Measurements from ENCODE around the gene ZG16B. TPM values are rescaled to one million over a fixed set of nuclear protein-coding genes. Genes with fewer than 3 reads are reported as not detected.

ZG16B gene
- total and polyA plus RNA-seq, 8 donors: 0.27 to 1.4 (median 0.63) TPM

DNA sequence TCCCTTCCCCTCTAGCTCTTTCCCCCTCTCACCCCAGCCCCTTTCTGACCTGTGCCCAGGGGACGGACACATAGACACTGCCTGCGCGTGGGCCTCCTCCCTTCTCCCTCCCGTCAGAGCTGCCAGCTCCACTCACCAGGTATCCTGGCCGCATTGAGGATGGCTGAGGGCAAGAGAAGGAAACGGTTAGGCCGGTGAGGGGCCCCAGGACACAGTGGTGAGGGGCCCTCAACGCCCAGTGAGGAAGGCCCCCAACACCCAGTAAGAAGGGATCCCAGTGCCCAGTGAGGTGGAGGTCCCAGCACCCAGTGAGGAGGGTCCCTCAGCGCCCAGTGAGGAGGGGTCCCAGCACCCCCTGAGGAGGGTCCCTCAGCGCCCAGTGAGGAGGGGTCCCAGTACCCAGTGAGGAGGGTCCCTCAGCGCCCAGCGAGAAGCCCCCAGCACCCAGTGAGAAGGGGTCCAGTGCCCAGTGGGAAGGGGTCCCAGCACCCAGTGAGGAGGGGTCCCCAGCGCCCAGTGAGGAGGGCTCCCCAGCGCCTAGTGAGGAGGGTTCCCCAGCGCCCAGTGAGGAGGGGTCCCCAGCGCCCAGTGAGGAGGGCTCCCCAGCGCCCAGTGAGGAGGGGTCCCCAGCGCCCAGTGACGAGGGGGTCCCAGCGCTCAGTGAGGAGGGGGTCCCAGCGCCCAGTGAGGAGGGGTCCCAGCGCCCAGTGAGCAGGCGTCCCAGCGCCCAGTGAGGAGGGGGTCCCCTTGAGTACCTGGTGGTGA, 26.8 kb downstream of the ZG16B start:
- peak overlapping the region in 1 of 2 donors; percentile 43 for H3K4me3 ChIP-seq
- peaks cover 0 to 16% of the 10 kb centered on the region in 2 donors for H3K9me3 ChIP-seq
- H3K36me3 ChIP-seq: peaks cover 0 to 5% of the 10 kb centered on the region in 2 donors
- H3K27ac ChIP-seq: peak overlapping the region in 1 of 2 donors; percentile 67
- H3K4me1 ChIP-seq: peaks cover 0 to 5% of the 10 kb centered on the region in 2 donors
- TF ChIP-seq, protein P1, sequence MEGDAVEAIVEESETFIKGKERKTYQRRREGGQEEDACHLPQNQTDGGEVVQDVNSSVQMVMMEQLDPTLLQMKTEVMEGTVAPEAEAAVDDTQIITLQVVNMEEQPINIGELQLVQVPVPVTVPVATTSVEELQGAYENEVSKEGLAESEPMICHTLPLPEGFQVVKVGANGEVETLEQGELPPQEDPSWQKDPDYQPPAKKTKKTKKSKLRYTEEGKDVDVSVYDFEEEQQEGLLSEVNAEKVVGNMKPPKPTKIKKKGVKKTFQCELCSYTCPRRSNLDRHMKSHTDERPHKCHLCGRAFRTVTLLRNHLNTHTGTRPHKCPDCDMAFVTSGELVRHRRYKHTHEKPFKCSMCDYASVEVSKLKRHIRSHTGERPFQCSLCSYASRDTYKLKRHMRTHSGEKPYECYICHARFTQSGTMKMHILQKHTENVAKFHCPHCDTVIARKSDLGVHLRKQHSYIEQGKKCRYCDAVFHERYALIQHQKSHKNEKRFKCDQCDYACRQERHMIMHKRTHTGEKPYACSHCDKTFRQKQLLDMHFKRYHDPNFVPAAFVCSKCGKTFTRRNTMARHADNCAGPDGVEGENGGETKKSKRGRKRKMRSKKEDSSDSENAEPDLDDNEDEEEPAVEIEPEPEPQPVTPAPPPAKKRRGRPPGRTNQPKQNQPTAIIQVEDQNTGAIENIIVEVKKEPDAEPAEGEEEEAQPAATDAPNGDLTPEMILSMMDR (IDR thresholded peaks at IDR 0.05): no peak
- DNase-seq (no peak), ATAC-seq (no peak)
- peaks cover 0 to 66% of the 10 kb centered on the region in 2 donors for H3K27me3 ChIP-seq
- intact Hi-C loops (cut with DNase I): no loop called here

DNA sequence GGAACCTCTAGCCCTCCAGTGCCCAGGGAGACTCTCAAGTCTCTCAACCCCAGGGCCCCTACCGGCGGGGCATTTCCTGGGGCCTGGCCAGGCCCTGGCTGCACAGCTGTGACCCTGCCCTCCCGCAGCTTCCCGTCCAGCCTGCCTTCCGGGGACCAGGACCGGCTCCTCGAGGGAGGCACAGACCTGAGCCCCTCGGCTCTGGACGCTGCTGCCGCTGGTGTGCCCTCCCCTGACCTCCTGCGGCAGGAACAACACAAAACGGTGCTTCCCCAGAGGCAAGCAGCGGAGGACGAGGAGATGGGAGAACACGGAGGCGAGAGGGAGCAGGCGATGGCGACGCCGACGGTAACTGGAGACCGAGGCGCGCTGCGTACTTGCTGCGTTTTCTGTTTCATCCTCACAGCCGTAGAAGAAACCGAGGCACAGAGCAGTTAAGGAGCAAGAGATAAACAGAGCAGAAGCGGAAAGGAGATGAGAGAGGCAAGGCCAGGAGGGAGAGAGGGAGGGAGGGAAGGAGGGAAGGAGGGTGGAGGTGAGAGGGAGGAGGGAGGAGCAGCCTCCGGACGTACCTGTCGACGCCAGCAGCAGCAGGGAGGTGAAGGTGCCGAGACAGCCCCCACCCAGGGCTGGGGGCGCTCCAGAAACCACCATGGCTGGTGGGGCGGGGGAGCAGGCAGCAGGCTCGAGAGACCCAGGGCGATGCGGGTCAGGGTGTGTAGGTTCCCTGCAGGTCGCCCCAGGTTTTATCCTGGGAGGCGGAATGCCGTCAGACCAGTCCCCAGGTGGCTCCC, 27.5 kb downstream of the ZG16B start, which contains the start of gene PRSS22:
Gene PRSS22 (minus strand): TSS at position 720 of the 794 bp plus-strand sequence. CDS start 66 bp downstream, at position 654.
- Histone ChIP-seq H3K27ac (peak within 1 kb of the TSS; percentile 36 to 67), H3K36me3 (peaks cover 0 to 5% of the 10 kb centered on the region in 2 donors), H3K4me1 (peaks cover 0 to 5% of the 10 kb centered on the region in 2 donors), H3K4me3 (peak within 1 kb of the TSS; percentile 27 to 43), H3K9me3 (peaks cover 0 to 16% of the 10 kb centered on the region in 2 donors), H3K27me3 (peaks cover 0 to 58% of the 10 kb centered on the region in 2 donors)
- intact Hi-C loops (cut with DNase I): no loop called here
- peak; percentile 88 for ATAC-seq
- DNase-seq: peak in 3 of 4 donors; percentile 57 to 86 (median 79)
- TF ChIP-seq, protein P1 (IDR thresholded peaks at IDR 0.05): no peak

DNA sequence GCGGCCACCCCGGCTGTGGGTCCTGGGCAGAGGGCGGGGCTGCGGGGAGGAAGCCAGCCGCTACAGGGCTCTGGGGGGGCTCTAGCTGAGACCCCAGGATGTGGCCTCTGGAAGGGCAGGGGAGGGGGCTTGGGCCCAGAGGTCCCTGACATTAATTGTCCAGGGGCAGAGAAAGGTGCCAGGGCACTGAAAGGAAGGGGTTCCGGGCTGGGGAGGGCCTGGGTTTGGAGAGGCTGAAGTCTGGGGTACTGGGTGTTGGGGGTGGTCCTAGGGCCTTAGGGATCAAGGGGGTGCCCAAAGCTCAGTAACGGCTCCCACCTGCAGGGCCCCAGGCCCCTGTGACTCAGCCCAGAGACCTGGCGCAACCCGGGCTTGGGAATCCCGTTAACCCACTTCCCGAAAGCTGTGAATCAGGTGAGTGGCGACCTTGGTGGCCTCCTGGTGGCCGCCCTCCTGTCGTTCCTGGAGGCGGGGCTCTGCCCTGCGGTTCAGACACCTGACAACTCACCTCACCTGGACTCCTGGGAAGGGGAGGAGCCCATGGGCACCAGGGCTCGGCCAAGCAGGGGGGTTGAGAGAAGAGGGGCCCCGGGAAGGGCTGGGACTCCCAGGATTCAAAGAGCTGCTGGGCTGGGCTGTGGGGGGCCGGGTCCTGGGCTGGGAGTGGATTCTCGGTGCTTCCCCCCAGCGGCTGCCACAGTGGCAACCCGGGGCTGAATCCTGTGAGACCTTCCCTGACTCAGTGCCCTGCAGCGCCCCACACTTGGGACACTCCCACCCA, 28.3 kb downstream of the ZG16B start:
- Histone ChIP-seq H3K4me3 (peak overlapping the region; percentile 27 to 43), H3K4me1 (peaks cover 0 to 5% of the 10 kb centered on the region in 2 donors), H3K27ac (peak overlapping the region; percentile 36 to 67), H3K27me3 (peaks cover 0 to 52% of the 10 kb centered on the region in 2 donors), H3K9me3 (peaks cover 0 to 16% of the 10 kb centered on the region in 2 donors), H3K36me3 (peaks cover 0 to 5% of the 10 kb centered on the region in 2 donors)
- intact Hi-C loops (cut with DNase I): no loop called here
- DNase-seq (peak; percentile 41 to 91 (median 86)), ATAC-seq (peak; percentile 96)
- TF ChIP-seq, protein P1 (IDR thresholded peaks at IDR 0.05): peak in 1 of 2 donors; percentile 19

DNA sequence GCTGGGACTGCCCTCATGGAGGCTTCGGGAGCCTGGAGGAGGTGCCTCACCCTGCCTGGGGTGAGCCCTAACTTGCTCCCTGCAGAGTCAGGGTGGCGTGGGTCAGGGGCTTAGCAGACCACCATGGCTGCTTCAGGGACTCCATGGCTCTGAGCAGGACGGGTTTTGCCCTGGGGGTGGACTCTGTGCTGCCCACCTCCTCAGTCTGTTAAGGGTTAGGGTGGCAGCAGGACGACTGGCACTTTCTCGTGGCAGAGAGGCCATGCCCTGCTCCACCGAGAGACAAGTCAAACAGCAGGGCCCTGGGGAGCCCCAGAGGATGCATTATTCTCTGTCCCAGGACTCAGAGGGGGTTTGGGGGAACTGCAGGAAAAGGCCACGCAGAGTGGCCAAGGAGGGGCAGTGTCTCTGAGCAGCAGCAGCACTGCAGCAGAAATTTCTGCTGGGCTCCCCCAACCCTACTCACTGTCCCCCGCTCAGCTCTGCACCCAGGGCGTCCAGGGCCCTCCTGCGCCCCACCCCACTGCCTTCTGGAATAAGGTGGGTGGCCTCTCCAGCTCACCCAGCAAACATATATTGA, 29.7 kb downstream of the ZG16B start:
- no peak for DNase-seq
- Histone ChIP-seq H3K4me1 (peaks cover 0 to 5% of the 10 kb centered on the region in 2 donors), H3K27me3 (peaks cover 0 to 62% of the 10 kb centered on the region in 2 donors), H3K27ac (no peak overlapping the region), H3K4me3 (no peak overlapping the region), H3K9me3 (peaks cover 0 to 7% of the 10 kb centered on the region in 2 donors), H3K36me3 (peaks cover 0 to 5% of the 10 kb centered on the region in 2 donors)
- intact Hi-C loops (cut with DNase I): no loop called here
- TF ChIP-seq, protein P1 (IDR thresholded peaks at IDR 0.05): no peak
- ATAC-seq: no peak
